H1 (cell line): ENCODE data around the gene ADGRB2. TPM values are rescaled to one million over a fixed set of nuclear protein-coding genes. Genes with fewer than 3 reads are reported as not detected.

Experiments
- CEBPB ChIP-seq: IDR thresholded peaks from 2 replicates; pipeline ENCODE4 v1.6.1; 2012; ENCODE audit warnings: low read depth, low read length
- EZH2 ChIP-seq: fragments of 200-600 bp; sonication (generic); IDR thresholded peaks from 2 replicates; pipeline ENCODE4 v1.7.1; 2012; ENCODE audit warnings: low read depth, mild to moderate bottlenecking, moderate library complexity, low read length, inconsistent platforms; ENCODE audit not compliant: severe bottlenecking
- JUN ChIP-seq: IDR thresholded peaks from 2 replicates; pipeline ENCODE4 v1.6.1; 2011; ENCODE audit warnings: low read depth, mild to moderate bottlenecking, improper control_type of control experiment, low read length
- POLR2A ChIP-seq, 2 experiments: IDR thresholded peaks; 1 replicate in 1 of 2; 2 replicates in 1 of 2; pipeline ENCODE4 v1.6.1; 2011; ENCODE audit warnings: low read depth in 2 of 2, low read length in 2 of 2, mild to moderate bottlenecking in 2 of 2; ENCODE audit errors: control extremely low read depth in 1 of 2
- POU5F1 ChIP-seq: IDR thresholded peaks from 2 replicates; pipeline ENCODE4 v1.6.1; 2011; ENCODE audit warnings: low read depth, mild to moderate bottlenecking, low read length, moderate library complexity
- RXRA ChIP-seq: IDR thresholded peaks from 2 replicates; pipeline ENCODE4 v1.6.1; 2011; ENCODE audit warnings: low read depth, mild to moderate bottlenecking, low read length, moderate library complexity; ENCODE audit not compliant: insufficient read depth
- TAF1 ChIP-seq: IDR thresholded peaks from 2 replicates; pipeline ENCODE4 v1.6.1; 2011; ENCODE audit warnings: mild to moderate bottlenecking, low read depth, low read length
- YY1 ChIP-seq: IDR thresholded peaks from 2 replicates; pipeline ENCODE4 v1.6.1; 2011; ENCODE audit warnings: low read depth, mild to moderate bottlenecking, low read length
- ZNF274 ChIP-seq: IDR thresholded peaks from 2 replicates; pipeline ENCODE4 v1.7.0; 2012; ENCODE audit warnings: low read length, borderline replicate concordance; ENCODE audit errors: extremely low read depth
- polyA plus RNA-seq, 7 experiments: library from polyadenylated mRNA; depleted of rRNA in 3 of 7; stranded (reverse) in 5 of 7; unstranded in 2 of 7; fragments of >200 nt in 5 of 7; fragments of 200-250 nt in 2 of 7; gene quantifications; 1 replicate in 5 of 7; 2 replicates in 1 of 7; 4 replicates in 1 of 7; pipeline versions ENCODE4 v1.2.1 to v1.2.3, GENCODE V29; 2011 to 2013; ENCODE audit warnings: missing spikeins in 2 of 7, mixed read lengths in 2 of 7
- total RNA-seq: library from RNA; stranded (reverse); fragmentation: NEBNext Ultra II Directional; extraction: Animal tissue kit (Norgen Biotek cat#: 25700); gene quantifications from 2 replicates; pipeline ENCODE4 v1.2.1, GENCODE V29; 2021
- TF ChIP-seq, protein P1 (sequence below): fragments of 300-600 bp; sonication (generic); IDR thresholded peaks from 2 replicates; pipeline ENCODE4 v1.7.1; 2012; ENCODE audit warnings: low read length, moderate library complexity, mild to moderate bottlenecking, inconsistent platforms; ENCODE audit not compliant: insufficient replicate concordance
- TF ChIP-seq, protein P2 (sequence below): IDR thresholded peaks from 2 replicates; pipeline ENCODE4 v1.6.1; 2012; ENCODE audit warnings: inconsistent platforms
- TF ChIP-seq, protein P3 (sequence below): IDR thresholded peaks from 2 replicates; pipeline ENCODE4 v1.6.1; 2011; ENCODE audit warnings: low read depth, mild to moderate bottlenecking, low read length; ENCODE audit not compliant: insufficient read depth

Gene ADGRB2
- total and polyA plus RNA-seq, 2 of the 8 experiments (the other 6 are each of a cell fraction or from before 2014, with no cell fraction given): 15.6 to 26.2 TPM

DNA sequence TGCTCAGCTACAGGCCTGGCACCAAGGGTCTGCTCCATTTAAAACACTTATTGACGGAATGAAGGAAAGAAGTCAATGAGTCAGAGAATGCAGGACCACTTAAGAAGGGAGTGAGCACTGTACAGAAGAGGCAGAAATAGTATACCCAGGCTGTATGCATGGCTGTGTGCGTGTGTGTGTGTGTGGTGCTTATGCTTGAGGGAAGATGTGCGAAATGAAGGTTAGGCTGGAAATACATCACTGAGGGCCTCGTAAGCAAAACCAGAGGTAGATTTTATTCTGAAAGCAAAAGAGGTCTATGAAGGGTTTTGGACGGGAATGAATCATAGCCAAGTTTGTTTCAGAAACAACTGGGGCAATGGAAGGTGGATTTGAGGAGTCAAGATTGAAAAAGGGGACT, 9.7 kb upstream of the ADGRB2 start (continued):
- TF ChIP-seq, protein P1, sequence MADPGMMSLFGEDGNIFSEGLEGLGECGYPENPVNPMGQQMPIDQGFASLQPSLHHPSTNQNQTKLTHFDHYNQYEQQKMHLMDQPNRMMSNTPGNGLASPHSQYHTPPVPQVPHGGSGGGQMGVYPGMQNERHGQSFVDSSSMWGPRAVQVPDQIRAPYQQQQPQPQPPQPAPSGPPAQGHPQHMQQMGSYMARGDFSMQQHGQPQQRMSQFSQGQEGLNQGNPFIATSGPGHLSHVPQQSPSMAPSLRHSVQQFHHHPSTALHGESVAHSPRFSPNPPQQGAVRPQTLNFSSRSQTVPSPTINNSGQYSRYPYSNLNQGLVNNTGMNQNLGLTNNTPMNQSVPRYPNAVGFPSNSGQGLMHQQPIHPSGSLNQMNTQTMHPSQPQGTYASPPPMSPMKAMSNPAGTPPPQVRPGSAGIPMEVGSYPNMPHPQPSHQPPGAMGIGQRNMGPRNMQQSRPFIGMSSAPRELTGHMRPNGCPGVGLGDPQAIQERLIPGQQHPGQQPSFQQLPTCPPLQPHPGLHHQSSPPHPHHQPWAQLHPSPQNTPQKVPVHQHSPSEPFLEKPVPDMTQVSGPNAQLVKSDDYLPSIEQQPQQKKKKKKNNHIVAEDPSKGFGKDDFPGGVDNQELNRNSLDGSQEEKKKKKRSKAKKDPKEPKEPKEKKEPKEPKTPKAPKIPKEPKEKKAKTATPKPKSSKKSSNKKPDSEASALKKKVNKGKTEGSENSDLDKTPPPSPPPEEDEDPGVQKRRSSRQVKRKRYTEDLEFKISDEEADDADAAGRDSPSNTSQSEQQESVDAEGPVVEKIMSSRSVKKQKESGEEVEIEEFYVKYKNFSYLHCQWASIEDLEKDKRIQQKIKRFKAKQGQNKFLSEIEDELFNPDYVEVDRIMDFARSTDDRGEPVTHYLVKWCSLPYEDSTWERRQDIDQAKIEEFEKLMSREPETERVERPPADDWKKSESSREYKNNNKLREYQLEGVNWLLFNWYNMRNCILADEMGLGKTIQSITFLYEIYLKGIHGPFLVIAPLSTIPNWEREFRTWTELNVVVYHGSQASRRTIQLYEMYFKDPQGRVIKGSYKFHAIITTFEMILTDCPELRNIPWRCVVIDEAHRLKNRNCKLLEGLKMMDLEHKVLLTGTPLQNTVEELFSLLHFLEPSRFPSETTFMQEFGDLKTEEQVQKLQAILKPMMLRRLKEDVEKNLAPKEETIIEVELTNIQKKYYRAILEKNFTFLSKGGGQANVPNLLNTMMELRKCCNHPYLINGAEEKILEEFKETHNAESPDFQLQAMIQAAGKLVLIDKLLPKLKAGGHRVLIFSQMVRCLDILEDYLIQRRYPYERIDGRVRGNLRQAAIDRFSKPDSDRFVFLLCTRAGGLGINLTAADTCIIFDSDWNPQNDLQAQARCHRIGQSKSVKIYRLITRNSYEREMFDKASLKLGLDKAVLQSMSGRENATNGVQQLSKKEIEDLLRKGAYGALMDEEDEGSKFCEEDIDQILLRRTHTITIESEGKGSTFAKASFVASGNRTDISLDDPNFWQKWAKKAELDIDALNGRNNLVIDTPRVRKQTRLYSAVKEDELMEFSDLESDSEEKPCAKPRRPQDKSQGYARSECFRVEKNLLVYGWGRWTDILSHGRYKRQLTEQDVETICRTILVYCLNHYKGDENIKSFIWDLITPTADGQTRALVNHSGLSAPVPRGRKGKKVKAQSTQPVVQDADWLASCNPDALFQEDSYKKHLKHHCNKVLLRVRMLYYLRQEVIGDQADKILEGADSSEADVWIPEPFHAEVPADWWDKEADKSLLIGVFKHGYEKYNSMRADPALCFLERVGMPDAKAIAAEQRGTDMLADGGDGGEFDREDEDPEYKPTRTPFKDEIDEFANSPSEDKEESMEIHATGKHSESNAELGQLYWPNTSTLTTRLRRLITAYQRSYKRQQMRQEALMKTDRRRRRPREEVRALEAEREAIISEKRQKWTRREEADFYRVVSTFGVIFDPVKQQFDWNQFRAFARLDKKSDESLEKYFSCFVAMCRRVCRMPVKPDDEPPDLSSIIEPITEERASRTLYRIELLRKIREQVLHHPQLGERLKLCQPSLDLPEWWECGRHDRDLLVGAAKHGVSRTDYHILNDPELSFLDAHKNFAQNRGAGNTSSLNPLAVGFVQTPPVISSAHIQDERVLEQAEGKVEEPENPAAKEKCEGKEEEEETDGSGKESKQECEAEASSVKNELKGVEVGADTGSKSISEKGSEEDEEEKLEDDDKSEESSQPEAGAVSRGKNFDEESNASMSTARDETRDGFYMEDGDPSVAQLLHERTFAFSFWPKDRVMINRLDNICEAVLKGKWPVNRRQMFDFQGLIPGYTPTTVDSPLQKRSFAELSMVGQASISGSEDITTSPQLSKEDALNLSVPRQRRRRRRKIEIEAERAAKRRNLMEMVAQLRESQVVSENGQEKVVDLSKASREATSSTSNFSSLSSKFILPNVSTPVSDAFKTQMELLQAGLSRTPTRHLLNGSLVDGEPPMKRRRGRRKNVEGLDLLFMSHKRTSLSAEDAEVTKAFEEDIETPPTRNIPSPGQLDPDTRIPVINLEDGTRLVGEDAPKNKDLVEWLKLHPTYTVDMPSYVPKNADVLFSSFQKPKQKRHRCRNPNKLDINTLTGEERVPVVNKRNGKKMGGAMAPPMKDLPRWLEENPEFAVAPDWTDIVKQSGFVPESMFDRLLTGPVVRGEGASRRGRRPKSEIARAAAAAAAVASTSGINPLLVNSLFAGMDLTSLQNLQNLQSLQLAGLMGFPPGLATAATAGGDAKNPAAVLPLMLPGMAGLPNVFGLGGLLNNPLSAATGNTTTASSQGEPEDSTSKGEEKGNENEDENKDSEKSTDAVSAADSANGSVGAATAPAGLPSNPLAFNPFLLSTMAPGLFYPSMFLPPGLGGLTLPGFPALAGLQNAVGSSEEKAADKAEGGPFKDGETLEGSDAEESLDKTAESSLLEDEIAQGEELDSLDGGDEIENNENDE: no peak
- TF ChIP-seq JUN: no peak
- TF ChIP-seq TAF1: no peak
- TF ChIP-seq CEBPB: no peak
- TF ChIP-seq POLR2A (IDR thresholded peaks at IDR 0.05; ENCODE audit: control extremely low read depth in 1 of 2, low read depth in 2 of 2, low read length in 2 of 2): no peak
- no peak for TF ChIP-seq POU5F1
- TF ChIP-seq EZH2: no peak
- TF ChIP-seq, protein P2, sequence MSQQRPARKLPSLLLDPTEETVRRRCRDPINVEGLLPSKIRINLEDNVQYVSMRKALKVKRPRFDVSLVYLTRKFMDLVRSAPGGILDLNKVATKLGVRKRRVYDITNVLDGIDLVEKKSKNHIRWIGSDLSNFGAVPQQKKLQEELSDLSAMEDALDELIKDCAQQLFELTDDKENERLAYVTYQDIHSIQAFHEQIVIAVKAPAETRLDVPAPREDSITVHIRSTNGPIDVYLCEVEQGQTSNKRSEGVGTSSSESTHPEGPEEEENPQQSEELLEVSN: no peak
- TF ChIP-seq ZNF274: no peak
- no peak for TF ChIP-seq YY1
- TF ChIP-seq, protein P3, sequence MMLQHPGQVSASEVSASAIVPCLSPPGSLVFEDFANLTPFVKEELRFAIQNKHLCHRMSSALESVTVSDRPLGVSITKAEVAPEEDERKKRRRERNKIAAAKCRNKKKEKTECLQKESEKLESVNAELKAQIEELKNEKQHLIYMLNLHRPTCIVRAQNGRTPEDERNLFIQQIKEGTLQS: no peak
- TF ChIP-seq RXRA: no peak
